Upper lobe of left lung (tissue), 6 donors: ENCODE data around the gene SEPTIN14. TPM values are rescaled to one million over a fixed set of nuclear protein-coding genes. Genes with fewer than 3 reads are reported as not detected.

ENCODE experiments used
- small RNA-seq, 4 donors: library from RNA; depleted of rRNA; stranded (forward); fragments of <200 nt; gene quantifications; one replicate each; pipeline ENCODE3, GENCODE V24; 2016
- total RNA-seq, 6 donors: library from RNA; depleted of rRNA in 4 of 6; stranded (reverse); fragments of >200 nt in 4 of 6; gene quantifications; one replicate each; pipeline versions ENCODE4 v1.1.0 to v1.2.1, GENCODE V29; 2016 to 2021
- donor health status: DM: no; HTN: no; CAD: no; lungs with moderate emphysema.
- donor health status: DM: no; HTN: yes; CAD: no; lungs with severe emphysema.

SEPTIN14 gene
- total RNA-seq, 6 donors from 2014 or later = 0.06 TPM; not detected in 5

Small RNA genes lying within 50 kb of the gene (small RNA-seq; reads per million reads assigned to genes)
- 0 reads per million in 4 donors for gene AC092647.1
- 0 reads per million in 4 donors for gene AC092647.2
- 0 reads per million in 4 donors for gene RNU6-1126P

Other genes starting within 250 kb of the SEPTIN14 start
- 1 to 10 TPM; 2.1 to 4.2 (median 3.3) TPM for gene ZNF713, start 24.7 kb upstream of the SEPTIN14 start, total RNA-seq
- gene MRPS17, start 89.1 kb upstream of the SEPTIN14 start, total RNA-seq = 10 to 100 TPM in 1 of 6 donors, 1 to 10 TPM in 5; 4.8 to 10.5 (median 8.7) TPM
- gene NIPSNAP2, start 101.8 kb upstream of the SEPTIN14 start, total RNA-seq = 10 to 100 TPM; 30.2 to 95.2 (median 64.6) TPM
- 10 to 100 TPM in 4 of 6 donors, 1 to 10 TPM in 2; 6.8 to 18.9 (median 13.5) TPM for gene PSPH, start 188.7 kb upstream of the SEPTIN14 start, total RNA-seq
- 100 to 1,000 TPM in 1 of 6 donors, 10 to 100 TPM in 5; 48.4 to 115 (median 67.6) TPM for gene CCT6A, start 189.0 kb upstream of the SEPTIN14 start, total RNA-seq
- gene SUMF2, start 201.5 kb upstream of the SEPTIN14 start, total RNA-seq = 100 to 1,000 TPM in 5 of 6 donors, 10 to 100 TPM in 1; 85.9 to 185 (median 155) TPM
- gene PHKG1, start 230.2 kb upstream of the SEPTIN14 start, total RNA-seq = 1 to 10 TPM in 2 of 6 donors, under 1 TPM in 3, not detected in 1; 0.30 to 2.4 (median 0.60) TPM
- 100 to 1,000 TPM in 5 of 6 donors, 10 to 100 TPM in 1; 61.8 to 307 (median 203) TPM for gene CHCHD2, start 243.7 kb upstream of the SEPTIN14 start, total RNA-seq